HG03095 (cell line): ENCODE results near the gene IRS2.

Experiments
- ATAC-seq: cut with Tn5 transposase; IDR thresholded peaks from one replicate; pipeline ENCODE4 v1.9.1; 2021; ENCODE audit warnings: moderate library complexity; ENCODE audit not compliant: unreplicated experiment

The IRS2 gene

DNA sequence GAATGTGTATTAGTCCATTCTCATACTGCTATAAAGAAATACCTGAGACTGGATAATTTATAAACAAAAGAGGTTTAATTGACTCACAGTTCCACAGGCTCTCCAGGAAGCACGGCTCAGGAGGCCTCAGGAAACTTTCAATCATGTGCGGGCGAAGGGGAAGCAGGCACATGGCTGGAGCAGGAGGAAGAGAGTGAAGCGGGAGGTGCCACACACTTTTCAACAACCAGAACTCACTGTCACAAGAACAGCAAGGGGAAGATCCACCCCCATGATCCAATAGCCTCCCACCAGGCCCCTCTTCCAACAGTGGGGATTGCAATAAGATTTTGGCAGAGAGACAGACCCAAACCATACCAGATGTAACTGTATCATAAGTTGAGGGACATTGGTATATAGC, 72.7 kb downstream of the IRS2 start:
- ATAC-seq = no peak

DNA sequence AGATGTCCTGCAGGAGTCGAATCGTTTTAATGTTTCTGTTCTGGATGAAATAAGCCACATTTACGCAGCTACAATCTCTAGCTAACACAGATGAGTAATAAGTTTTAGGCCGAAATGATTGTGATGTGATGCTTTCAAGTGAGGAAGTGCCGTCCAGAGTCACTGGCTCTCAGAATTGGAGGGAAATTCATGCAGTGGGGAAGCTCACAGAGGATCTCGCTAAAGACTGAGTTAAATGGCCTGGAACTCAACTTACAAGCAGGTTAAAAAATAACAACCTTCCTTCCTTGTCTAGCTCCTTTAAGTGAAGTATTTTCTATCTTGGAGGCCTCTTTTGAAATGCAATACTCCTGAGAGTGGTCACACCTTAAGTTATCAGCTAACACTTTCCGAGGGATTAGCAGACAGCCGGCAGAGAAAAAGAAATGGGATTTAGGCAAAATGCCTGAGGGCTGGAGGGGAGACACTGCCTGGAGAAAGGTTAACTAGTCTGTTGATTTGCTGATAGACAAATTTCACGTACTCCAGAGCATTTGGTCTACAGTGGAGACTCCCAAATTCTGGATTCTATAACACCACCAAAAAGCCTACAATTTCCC, 74.2 kb downstream of the IRS2 start:
- ATAC-seq = no peak

DNA sequence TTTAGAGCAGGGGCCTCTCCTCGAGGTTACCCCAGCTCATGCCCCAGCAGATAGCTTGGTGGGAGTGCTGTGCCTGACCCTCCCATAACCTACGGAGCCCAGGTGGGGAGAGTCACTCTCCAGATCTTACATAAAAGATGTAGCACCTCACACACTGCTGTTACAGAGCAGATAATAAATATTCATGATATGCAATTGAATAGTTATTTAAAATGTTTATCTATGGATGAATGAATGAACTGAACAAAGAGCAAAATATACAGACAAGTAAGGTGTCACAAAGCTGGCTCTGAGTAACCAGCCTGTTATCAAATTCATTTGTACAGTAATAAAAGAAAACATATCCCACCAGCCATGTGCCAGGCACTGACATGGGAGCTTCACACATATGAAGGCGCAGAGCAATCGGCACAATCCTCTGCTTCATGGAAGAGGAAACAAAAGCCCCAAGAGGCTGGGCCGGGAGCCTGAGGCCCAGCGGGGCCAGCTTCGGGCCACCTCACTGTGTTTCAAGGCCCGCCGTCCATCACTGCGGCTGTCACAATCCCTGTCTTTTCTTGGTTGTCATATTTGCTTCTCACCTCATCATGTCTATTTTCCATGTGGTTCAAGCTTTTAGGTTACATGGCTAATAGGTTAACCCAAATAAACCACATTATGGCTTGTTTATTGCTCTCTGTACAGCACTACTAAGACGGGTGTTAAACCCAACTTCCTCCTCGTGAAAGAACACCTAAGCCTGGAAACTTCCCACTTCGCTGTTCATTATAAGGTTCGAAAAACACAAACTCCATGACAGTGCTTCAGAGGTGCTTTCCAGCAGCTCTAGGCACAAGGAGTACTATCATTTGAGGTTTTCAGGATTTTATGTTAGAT, 78.4 kb downstream of the IRS2 start:
- no peak for ATAC-seq

- ATAC-seq = no peak
Observed at GRCh38 chr13:109707044-109707741, 79.2 kb downstream of the IRS2 start.

DNA sequence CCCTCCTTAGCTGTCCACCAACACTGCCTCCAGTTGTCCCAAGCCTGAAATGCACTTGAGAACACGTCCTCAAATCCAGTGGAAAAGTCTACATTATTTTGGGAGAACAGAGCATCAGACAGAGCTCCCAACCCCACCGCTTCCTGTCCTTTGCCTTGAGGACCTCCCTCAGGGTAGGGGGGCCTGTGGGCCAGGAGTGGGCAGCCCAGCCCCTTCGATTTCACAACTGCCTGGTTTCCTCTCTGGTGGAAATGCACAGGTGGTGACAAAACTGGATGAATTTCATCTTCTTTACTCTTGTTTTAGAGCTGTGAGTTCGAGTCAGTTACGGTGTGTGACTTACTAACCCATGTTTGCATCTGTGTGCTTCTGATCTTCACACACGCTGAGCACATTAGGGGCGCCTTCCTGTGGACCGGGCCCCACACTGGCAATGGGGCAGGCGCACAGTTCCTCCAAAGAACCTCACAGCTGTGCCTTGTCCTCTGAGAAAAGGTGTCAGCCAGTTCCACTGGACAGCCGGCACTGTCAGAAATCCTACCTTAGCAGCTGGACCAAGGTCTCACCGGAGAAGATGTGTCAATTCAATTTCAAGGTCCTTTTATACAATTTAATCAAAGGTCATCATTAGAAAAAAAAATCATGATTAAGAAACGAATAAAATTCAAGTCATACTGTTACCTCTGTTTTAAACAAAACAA, 80.2 kb downstream of the IRS2 start:
- no peak for ATAC-seq

- no peak for ATAC-seq
Observed at GRCh38 chr13:109704771-109705635, 81.4 kb downstream of the IRS2 start.

DNA sequence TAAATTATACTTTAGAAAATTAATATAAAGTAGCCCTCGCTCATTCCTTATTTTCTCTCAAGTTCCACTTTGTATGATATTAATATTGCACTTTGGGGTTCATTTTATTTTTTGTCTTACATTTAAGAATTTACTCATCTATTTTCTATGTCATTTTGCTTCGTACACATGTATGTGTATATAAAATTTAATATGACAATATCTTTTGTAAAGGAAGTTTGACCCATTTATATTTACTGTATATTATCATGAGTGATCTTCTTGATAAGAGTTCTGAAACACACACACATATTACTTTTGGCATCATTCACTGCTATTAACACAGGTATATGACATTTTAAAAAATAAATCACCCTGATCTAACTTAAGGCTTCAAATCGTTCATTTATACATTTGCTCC, 83.1 kb downstream of the IRS2 start:
- ATAC-seq = no peak
